ENCODE measurements around the gene CNTN6.

CNTN6 gene

GRCh38 chr3:1421577-1421976 is 328.8 kb downstream of the CNTN6 start:
- no peak for DNase-seq (ENCODE audit: low read depth in 3 of 3)

GRCh38 chr3:1423566-1424089 is 330.8 kb downstream of the CNTN6 start:
- DNase-seq (ENCODE audit: low read depth in 3 of 3): no peak

DNA sequence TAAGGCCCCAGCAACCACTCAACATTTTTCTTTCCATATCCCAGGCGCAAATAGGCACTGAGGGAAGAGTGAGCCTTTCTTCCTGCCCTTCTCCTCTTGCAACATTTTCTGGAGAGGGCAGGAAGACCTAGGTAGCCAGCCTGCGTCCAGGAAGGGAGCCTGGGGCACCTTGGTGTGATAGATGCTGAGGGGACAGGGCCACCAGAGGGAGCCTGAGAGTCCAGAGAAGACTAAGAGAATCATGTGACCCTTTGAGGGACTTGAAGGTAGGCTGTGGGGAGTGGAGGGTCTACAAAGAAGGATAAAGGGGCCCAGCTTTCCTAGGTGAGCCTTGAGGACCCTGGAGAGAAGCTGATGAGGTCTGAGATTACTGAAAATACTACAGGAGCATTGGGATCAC is 346.6 kb downstream of the CNTN6 start:
- no peak for DNase-seq (ENCODE audit: low read depth in 3 of 3)

GRCh38 chr3:1442271-1442670 is 349.4 kb downstream of the CNTN6 start:
- DNase-seq (ENCODE audit: low read depth in 3 of 3): no peak

DNA sequence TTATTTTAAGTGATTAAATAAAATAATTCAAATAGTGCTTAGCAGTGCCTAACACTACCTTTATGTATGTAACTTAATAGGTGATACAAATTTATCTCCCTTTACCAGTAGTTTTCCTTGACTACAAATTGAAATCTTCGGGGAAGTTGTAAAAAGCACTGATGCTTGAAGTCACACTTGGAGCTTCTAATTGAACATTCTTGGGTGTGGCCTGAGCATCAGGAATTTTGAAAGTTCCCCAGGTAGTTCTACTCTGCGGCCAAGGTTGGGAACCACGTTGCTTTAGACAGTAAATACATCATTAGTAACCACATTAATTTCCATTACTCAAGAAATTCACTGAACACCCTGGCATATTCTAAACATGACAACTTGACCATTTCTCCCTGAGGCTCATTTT is 351.4 kb downstream of the CNTN6 start:
- DNase-seq (ENCODE audit: low read depth in 3 of 3): no peak

GRCh38 chr3:1446531-1446930 is 353.7 kb downstream of the CNTN6 start:
- no peak for DNase-seq (ENCODE audit: low read depth in 3 of 3)

DNA sequence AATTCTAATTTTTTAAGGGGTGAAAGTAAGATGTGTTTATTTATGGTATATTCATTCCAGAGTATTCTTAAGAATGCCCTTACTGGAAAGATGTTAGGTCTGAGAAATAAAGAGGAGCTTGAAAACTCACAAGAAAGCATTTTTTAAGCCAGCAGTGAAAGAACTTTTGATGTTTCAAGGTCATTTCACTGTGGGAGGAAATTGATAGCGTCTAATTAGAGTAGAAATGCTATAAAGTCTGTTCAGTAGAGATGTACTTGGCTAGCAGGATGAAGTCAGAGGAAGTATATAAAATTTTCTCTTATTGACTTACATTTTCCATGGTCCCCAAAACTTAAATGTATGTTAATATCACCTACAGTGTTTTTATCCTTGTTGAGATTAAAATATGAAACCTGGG is 354.6 kb downstream of the CNTN6 start:
- no peak for DNase-seq (ENCODE audit: low read depth in 3 of 3)

DNA sequence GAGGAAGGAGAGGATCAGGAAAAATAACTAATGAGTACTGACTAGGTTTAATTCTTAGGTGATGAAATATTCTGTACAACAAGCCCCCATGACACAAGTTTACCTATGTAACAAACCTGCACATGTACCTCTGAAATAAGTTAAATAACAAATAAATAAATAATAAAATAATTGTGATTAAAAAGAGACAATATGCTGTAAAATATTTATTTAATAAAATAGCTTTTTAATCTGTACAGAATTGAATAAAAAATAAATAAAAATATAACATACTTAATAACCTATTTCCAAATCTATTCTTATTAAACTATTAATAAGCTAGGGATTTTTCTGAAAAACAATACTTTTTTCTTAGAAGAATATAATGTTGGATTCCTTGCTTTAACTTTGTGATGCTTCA is 355.6 kb downstream of the CNTN6 start:
- no peak for DNase-seq (ENCODE audit: low read depth in 3 of 3)
